Measurements from ENCODE around the gene CELF4.
"Not testable (repeated sequence)": the region's sequence is repeated elsewhere in the genome, so short reads cannot be mapped to it uniquely, and the experiment has no call there.

Gene CELF4

DNA sequence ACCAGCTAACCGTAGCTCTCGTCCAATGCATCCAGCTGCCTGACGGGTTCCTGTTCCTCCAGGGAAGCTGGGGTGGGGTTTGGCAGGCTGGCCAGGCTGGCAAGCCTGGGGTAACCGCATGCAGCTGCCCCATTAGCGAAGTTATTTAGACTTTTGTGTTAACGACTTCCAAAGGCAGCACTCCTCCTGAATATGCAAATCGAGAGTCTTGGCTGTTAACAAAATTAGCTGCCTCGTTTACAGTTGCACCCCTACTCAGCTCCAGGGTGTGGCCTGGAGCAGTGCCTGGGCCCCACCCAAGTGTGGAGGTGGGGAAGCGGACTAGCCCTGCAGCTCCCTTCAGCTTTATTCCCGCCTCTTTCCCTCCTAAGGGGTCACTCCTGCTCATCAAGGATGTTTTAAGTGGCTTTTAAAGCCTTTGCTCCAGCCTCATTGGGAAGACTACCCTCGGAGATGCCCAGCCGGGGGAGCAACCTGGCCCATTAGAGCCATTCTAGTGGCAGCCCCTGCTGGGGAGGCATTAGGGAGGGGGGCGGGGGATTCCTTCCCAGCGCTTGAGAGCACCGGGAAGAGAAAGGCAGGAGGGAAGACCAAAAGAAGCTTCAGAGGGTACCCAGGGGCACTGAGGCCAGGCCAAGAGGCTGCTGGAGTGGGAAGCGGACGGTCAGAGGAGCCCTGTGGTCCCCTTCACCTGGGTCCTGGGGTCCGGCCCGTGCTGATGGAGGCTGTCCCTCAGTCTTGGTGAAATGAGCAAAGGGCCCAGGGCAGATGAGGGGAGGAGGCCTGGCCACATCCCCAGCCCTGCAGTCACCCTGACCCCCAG lies 204.1 kb downstream of the CELF4 start:
- no peak overlapping the region for H3K27ac ChIP-seq (ENCODE audit: low read length)
- no peaks in the 10 kb centered on the region for H3K4me1 ChIP-seq (ENCODE audit: control insufficient read depth, insufficient read depth, low read length)
- peaks cover 8% of the 10 kb centered on the region in 2 donors for H3K27me3 ChIP-seq (ENCODE audit: control insufficient read depth in 1 of 2, insufficient read depth in 2 of 2, low read length in 2 of 2)
- H3K9ac ChIP-seq (ENCODE audit: low read length in 2 of 2) = no peak overlapping the region
- no peak overlapping the region for H3K4me3 ChIP-seq (ENCODE audit: low read length in 2 of 2)
- no peaks in the 10 kb centered on the region for H3K36me3 ChIP-seq (ENCODE audit: control insufficient read depth in 2 of 2, insufficient read depth in 2 of 2, low read length in 2 of 2)
- H3K9me3 ChIP-seq (ENCODE audit: control insufficient read depth in 2 of 2, low read length in 2 of 2) = no peaks in the 10 kb centered on the region

DNA sequence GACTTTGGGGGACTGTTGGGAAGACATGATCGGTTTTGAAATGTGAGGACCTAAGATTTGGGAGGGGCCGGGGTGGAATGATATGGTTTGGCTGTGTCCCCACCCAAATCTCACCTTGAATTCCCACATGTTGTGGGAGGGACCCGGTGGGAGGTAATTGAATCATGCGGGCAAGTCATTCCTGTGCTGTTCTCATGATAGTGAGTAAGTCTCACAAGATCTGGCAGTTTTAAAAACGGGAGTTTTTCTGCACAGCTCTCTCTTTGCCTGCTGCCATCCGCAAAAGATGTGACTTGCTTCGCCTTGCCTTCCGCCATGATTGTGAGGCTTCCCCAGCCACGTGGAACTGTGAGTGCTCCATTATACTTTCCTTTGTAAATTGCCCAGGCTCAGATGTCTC lies 207.5 kb downstream of the CELF4 start:
- H3K27ac ChIP-seq (ENCODE audit: low read length); H3K4me1 ChIP-seq (ENCODE audit: control insufficient read depth, insufficient read depth, low read length); H3K36me3 ChIP-seq (ENCODE audit: control insufficient read depth in 2 of 2, insufficient read depth in 2 of 2, low read length in 2 of 2); H3K9me3 ChIP-seq (ENCODE audit: control insufficient read depth in 2 of 2, low read length in 2 of 2); H3K9ac ChIP-seq (ENCODE audit: low read length in 2 of 2); H3K4me3 ChIP-seq (ENCODE audit: low read length in 2 of 2); H3K27me3 ChIP-seq (ENCODE audit: control insufficient read depth in 1 of 2, insufficient read depth in 2 of 2, low read length in 2 of 2): not testable (repeated sequence)

DNA sequence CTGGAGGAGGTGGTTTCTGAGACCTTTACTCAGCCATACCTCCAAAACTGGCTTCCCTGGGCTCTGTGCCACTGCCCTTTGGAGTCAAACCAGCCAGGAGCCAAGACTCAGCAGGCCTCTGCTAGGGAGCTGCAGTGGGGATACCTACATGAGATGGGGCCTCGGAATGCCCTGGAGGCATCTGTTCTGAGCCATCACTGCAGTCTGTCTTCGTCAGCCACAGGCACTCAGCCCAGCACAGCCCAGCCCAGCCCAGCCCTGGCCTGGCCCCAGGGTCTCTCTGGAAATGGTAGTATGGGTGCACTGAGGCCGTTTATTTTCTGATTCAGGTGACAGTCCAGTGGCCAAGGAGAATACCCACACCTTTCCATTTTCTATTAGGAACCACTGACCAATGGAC lies 209.8 kb downstream of the CELF4 start:
- H3K9ac ChIP-seq (ENCODE audit: low read length in 2 of 2) = no peak overlapping the region
- H3K27me3 ChIP-seq (ENCODE audit: control insufficient read depth in 1 of 2, insufficient read depth in 2 of 2, low read length in 2 of 2) = no peaks in the 10 kb centered on the region
- H3K36me3 ChIP-seq (ENCODE audit: control insufficient read depth in 2 of 2, insufficient read depth in 2 of 2, low read length in 2 of 2) = no peaks in the 10 kb centered on the region
- no peaks in the 10 kb centered on the region for H3K4me1 ChIP-seq (ENCODE audit: control insufficient read depth, insufficient read depth, low read length)
- H3K9me3 ChIP-seq (ENCODE audit: control insufficient read depth in 2 of 2, low read length in 2 of 2) = no peaks in the 10 kb centered on the region
- no peak overlapping the region for H3K27ac ChIP-seq (ENCODE audit: low read length)
- no peak overlapping the region for H3K4me3 ChIP-seq (ENCODE audit: low read length in 2 of 2)

DNA sequence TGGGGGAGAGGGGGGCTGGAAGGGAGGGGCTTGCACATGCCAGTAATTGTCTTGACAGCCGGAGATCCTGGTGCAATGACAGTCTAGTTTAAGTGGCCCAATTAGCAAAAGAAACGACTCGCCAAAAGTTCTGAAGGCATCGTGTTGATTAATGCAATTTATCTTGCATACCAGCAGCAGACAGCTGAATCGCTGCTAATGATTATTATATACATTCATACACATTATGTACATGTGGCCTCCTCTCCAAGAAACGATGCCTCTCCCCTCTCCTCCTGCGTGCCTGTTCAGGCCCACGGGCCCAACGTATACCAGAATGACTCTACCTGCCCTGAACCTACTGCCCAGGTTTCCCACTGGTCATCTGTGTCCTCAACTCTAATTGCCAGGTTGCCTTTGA lies 214.5 kb downstream of the CELF4 start:
- H3K9me3 ChIP-seq (ENCODE audit: control insufficient read depth in 2 of 2, low read length in 2 of 2) = no peaks in the 10 kb centered on the region
- no peaks in the 10 kb centered on the region for H3K4me1 ChIP-seq (ENCODE audit: control insufficient read depth, insufficient read depth, low read length)
- H3K36me3 ChIP-seq (ENCODE audit: control insufficient read depth in 2 of 2, insufficient read depth in 2 of 2, low read length in 2 of 2) = no peaks in the 10 kb centered on the region
- no peak overlapping the region for H3K27ac ChIP-seq (ENCODE audit: low read length)
- no peak overlapping the region for H3K9ac ChIP-seq (ENCODE audit: low read length in 2 of 2)
- H3K4me3 ChIP-seq (ENCODE audit: low read length in 2 of 2) = no peak overlapping the region
- no peaks in the 10 kb centered on the region for H3K27me3 ChIP-seq (ENCODE audit: control insufficient read depth in 1 of 2, insufficient read depth in 2 of 2, low read length in 2 of 2)

DNA sequence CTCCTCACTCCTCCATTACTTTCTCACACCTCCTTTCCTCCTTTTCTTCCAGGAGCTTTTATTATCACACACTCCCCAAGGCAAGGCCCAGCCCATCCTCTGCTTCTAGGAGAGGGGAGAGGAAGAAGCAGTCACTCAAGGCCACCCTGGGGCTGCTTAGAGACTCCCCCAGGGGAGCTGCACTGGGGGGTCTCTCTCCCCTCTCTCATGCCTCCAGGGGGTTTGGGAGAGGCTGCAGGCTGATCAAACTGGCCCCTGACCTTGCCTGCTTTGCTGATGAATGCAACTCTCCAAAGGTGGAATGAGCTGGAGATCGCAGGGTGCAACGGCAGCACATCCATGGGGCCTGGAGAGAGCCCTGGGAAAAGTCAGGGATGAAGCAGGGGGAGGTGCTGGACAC lies 216.9 kb downstream of the CELF4 start:
- H3K27me3 ChIP-seq (ENCODE audit: control insufficient read depth in 1 of 2, insufficient read depth in 2 of 2, low read length in 2 of 2) = peaks cover 2 to 6% of the 10 kb centered on the region in 2 donors
- H3K4me3 ChIP-seq (ENCODE audit: low read length in 2 of 2) = no peak overlapping the region
- H3K36me3 ChIP-seq (ENCODE audit: control insufficient read depth in 2 of 2, insufficient read depth in 2 of 2, low read length in 2 of 2) = no peaks in the 10 kb centered on the region
- H3K9me3 ChIP-seq (ENCODE audit: control insufficient read depth in 2 of 2, low read length in 2 of 2) = no peaks in the 10 kb centered on the region
- H3K4me1 ChIP-seq (ENCODE audit: control insufficient read depth, insufficient read depth, low read length) = no peaks in the 10 kb centered on the region
- H3K27ac ChIP-seq (ENCODE audit: low read length) = no peak overlapping the region
- no peak overlapping the region for H3K9ac ChIP-seq (ENCODE audit: low read length in 2 of 2)

DNA sequence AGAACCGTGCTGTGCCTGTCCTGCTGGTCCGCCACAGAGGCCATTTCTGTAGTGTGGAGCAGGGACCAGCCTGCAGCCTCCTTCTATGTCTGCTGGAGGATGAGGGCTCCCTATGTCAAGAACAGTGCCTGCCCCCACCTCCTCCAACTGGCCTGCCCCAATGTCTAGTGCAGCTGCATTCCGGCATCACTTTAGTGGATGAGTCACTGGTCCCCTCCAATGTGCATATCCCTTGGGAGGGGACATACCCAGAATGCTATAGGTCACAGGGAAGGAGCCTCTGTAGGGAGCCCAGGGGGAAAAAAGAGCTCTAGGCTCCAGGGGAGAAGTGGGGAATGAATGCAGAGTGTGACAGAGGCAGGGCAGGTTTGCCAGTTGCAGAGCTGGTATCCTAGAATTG lies 219.6 kb downstream of the CELF4 start:
- H3K36me3 ChIP-seq (ENCODE audit: control insufficient read depth in 2 of 2, insufficient read depth in 2 of 2, low read length in 2 of 2) = no peaks in the 10 kb centered on the region
- no peaks in the 10 kb centered on the region for H3K4me1 ChIP-seq (ENCODE audit: control insufficient read depth, insufficient read depth, low read length)
- H3K9me3 ChIP-seq (ENCODE audit: control insufficient read depth in 2 of 2, low read length in 2 of 2) = no peaks in the 10 kb centered on the region
- peaks cover 2 to 6% of the 10 kb centered on the region in 2 donors for H3K27me3 ChIP-seq (ENCODE audit: control insufficient read depth in 1 of 2, insufficient read depth in 2 of 2, low read length in 2 of 2)
- H3K9ac ChIP-seq (ENCODE audit: low read length in 2 of 2) = no peak overlapping the region
- no peak overlapping the region for H3K27ac ChIP-seq (ENCODE audit: low read length)
- no peak overlapping the region for H3K4me3 ChIP-seq (ENCODE audit: low read length in 2 of 2)

DNA sequence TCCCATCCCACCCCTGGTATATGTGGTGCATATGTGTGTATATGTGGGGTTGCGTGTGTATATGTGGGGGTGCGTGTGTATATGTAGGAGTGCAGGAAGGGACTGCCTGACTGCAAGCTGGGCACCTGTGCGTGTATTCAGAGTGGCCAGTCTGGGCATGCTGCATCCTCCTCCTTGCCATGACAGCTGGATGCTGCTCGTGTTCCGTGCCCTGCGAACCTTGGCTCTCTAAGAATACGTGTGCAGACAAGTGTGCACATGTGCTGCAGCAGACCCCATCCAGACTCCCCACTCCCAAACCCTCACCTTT lies 222.1 kb downstream of the CELF4 start:
- no peak overlapping the region for H3K4me3 ChIP-seq (ENCODE audit: low read length in 2 of 2)

DNA sequence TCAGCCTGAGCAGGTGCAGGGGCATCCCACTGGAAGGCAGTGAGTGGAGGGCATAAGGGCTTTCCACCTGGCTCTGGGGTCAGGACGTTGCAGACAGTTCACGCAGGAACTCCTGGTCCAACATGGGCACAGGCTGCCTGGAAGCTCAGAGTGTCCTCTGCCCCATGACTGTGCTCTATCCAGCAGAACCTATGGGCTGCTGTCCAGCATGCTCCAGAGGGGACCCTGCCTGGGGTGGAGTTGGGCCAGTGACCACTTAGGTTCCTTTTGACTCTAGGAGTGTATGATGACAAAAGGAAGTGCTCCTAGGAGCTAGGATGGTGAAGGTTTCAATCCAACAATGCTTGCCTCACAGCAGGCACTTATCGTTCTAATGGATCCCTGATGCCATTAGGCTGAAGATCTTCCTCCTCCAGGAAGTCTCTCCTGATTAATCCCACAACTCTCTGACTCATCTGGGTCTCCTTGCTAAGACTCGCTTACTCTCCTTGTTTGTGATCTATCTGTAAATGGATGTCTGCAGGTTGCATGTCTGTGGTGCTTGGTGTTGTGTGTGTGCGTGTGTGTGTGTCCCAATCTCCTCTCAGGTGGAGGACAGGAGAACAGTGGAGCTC lies 224.0 kb downstream of the CELF4 start:
- Histone ChIP-seq H3K4me1 (ENCODE audit: control insufficient read depth, insufficient read depth, low read length) (no peaks in the 10 kb centered on the region), H3K27me3 (ENCODE audit: control insufficient read depth in 1 of 2, insufficient read depth in 2 of 2, low read length in 2 of 2) (peaks cover 6% of the 10 kb centered on the region in 2 donors), H3K9ac (ENCODE audit: low read length in 2 of 2) (no peak overlapping the region), H3K4me3 (ENCODE audit: low read length in 2 of 2) (no peak overlapping the region), H3K9me3 (ENCODE audit: control insufficient read depth in 2 of 2, low read length in 2 of 2) (no peaks in the 10 kb centered on the region), H3K36me3 (ENCODE audit: control insufficient read depth in 2 of 2, insufficient read depth in 2 of 2, low read length in 2 of 2) (no peaks in the 10 kb centered on the region), H3K27ac (ENCODE audit: low read length) (no peak overlapping the region)

More for the DNA sequence above, 222.1 kb downstream of the CELF4 start:
- no peak overlapping the region for H3K9ac ChIP-seq (ENCODE audit: low read length in 2 of 2)
- H3K27ac ChIP-seq (ENCODE audit: low read length) = no peak overlapping the region
- no peaks in the 10 kb centered on the region for H3K36me3 ChIP-seq (ENCODE audit: control insufficient read depth in 2 of 2, insufficient read depth in 2 of 2, low read length in 2 of 2)
- H3K9me3 ChIP-seq (ENCODE audit: control insufficient read depth in 2 of 2, low read length in 2 of 2) = no peaks in the 10 kb centered on the region
- no peaks in the 10 kb centered on the region for H3K4me1 ChIP-seq (ENCODE audit: control insufficient read depth, insufficient read depth, low read length)
- peaks cover 6% of the 10 kb centered on the region in 2 donors for H3K27me3 ChIP-seq (ENCODE audit: control insufficient read depth in 1 of 2, insufficient read depth in 2 of 2, low read length in 2 of 2)

DNA sequence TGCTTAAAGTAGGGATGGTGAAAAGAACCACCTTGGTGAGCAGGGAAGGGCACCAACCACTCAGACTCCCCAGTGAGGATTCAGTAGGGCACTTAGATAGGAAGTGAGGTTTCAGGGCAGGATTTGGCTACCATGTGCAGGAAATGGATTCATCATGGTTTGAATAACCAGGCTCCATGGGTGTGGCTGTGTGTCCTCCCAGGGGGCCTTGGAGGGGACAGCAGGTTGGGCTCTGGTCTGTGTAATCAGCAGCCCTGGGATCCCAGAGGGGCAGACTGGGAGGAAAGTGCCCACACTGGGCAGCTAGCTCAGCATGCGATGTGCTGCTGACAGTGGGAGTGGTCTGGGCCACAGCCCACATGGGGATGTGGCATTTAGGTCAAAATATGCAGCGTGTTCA lies 224.6 kb downstream of the CELF4 start:
- Histone ChIP-seq H3K27me3 (ENCODE audit: control insufficient read depth in 1 of 2, insufficient read depth in 2 of 2, low read length in 2 of 2) (peaks cover 6% of the 10 kb centered on the region in 2 donors), H3K27ac (ENCODE audit: low read length) (no peak overlapping the region), H3K4me3 (ENCODE audit: low read length in 2 of 2) (no peak overlapping the region), H3K36me3 (ENCODE audit: control insufficient read depth in 2 of 2, insufficient read depth in 2 of 2, low read length in 2 of 2) (no peaks in the 10 kb centered on the region), H3K4me1 (ENCODE audit: control insufficient read depth, insufficient read depth, low read length) (no peaks in the 10 kb centered on the region), H3K9ac (ENCODE audit: low read length in 2 of 2) (no peak overlapping the region), H3K9me3 (ENCODE audit: control insufficient read depth in 2 of 2, low read length in 2 of 2) (no peaks in the 10 kb centered on the region)

DNA sequence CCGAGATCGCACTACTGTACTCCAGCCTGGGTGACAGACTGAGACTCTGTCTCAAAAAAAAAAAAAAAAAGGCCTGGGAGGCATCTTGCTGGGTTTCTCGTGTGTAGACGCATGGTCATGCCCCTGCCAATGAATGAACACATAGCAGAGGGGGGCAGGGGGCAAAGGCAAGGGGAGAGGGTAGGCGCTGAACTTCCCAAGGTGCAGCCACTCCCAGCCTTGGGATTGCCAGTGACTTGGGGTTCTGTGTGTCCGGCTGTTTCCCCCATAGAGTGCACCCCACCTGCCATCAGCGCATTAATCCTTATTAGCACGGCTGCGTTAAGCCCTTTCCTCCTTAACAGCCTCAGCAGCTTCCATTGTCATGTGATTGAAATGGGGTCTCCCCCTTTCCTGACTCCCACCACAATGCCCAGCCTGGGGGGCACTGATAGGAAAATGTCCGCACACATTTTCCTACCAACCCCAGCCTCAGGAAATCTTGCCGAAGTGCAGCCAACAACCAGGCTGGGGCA lies 225.8 kb downstream of the CELF4 start:
- no peak overlapping the region for H3K4me3 ChIP-seq (ENCODE audit: low read length in 2 of 2)
- no peak overlapping the region for H3K9ac ChIP-seq (ENCODE audit: low read length in 2 of 2)
- H3K9me3 ChIP-seq (ENCODE audit: control insufficient read depth in 2 of 2, low read length in 2 of 2) = no peaks in the 10 kb centered on the region
- H3K27ac ChIP-seq (ENCODE audit: low read length) = no peak overlapping the region
- no peaks in the 10 kb centered on the region for H3K36me3 ChIP-seq (ENCODE audit: control insufficient read depth in 2 of 2, insufficient read depth in 2 of 2, low read length in 2 of 2)
- no peaks in the 10 kb centered on the region for H3K4me1 ChIP-seq (ENCODE audit: control insufficient read depth, insufficient read depth, low read length)
- H3K27me3 ChIP-seq (ENCODE audit: control insufficient read depth in 1 of 2, insufficient read depth in 2 of 2, low read length in 2 of 2) = peaks cover 2 to 8% of the 10 kb centered on the region in 2 donors

Measured in stomach smooth muscle (tissue), 2 donors.